GM23338 (cell line): ENCODE measurements around the gene ALDH6A1. TPM values are rescaled to one million over a fixed set of nuclear protein-coding genes. Genes with fewer than 3 reads are reported as not detected.

ENCODE experiments used
- ATAC-seq: fragments of 200-7000 bp; cut with Tn5 transposase; 3 replicates; pipeline ENCODE4 v1.9.1; 2020
- DNase-seq: peaks from one replicate; pipeline ENCODE4 v3.0.0-alpha.2; 2015; ENCODE audit warnings: low spot score
- H2AFZ ChIP-seq: fragments of 200-600 bp; sonication (generic); 2 replicates; pipeline ENCODE4 v1.8.0; 2016; ENCODE audit warnings: antibody characterized with exemption, mild to moderate bottlenecking, moderate library complexity
- H3F3A ChIP-seq: fragments of 200-600 bp; sonication (generic); replicated peaks from 2 replicates; pipeline ENCODE4 v1.8.0; 2017; ENCODE audit warnings: antibody characterized with exemption, mixed run types, low read depth
- H3K27ac ChIP-seq: fragments of 200-600 bp; sonication (generic); 2 replicates; pipeline ENCODE4 v1.6.1; 2016; ENCODE audit warnings: low read depth
- H3K27me3 ChIP-seq: fragments of 200-600 bp; sonication (generic); 2 replicates; pipeline ENCODE4 v1.8.0; 2016; ENCODE audit warnings: mild to moderate bottlenecking, mixed run types, moderate library complexity; ENCODE audit not compliant: insufficient read depth
- H3K36me3 ChIP-seq: fragments of 200-600 bp; sonication (generic); 2 replicates; pipeline ENCODE4 v1.8.0; 2016; ENCODE audit warnings: mild to moderate bottlenecking; ENCODE audit not compliant: insufficient read depth
- H3K4me1 ChIP-seq: fragments of 200-600 bp; sonication (generic); 2 replicates; pipeline ENCODE4 v1.8.0; 2016; ENCODE audit warnings: mild to moderate bottlenecking, moderate library complexity; ENCODE audit not compliant: insufficient read depth
- H3K4me2 ChIP-seq: fragments of 200-600 bp; sonication (generic); 2 replicates; pipeline ENCODE4 v1.7.1; 2017; ENCODE audit warnings: mixed run types
- H3K4me3 ChIP-seq: fragments of 200-600 bp; sonication (generic); 2 replicates; pipeline ENCODE4 v1.6.1; 2016; ENCODE audit warnings: mixed run types
- H3K79me2 ChIP-seq: fragments of 200-600 bp; sonication (generic); replicated peaks from 2 replicates; pipeline ENCODE4 v1.8.0; 2017; ENCODE audit warnings: mild to moderate bottlenecking; ENCODE audit not compliant: insufficient read depth
- H3K9me2 ChIP-seq: fragments of 200-600 bp; sonication (generic); 2 replicates; pipeline ENCODE4 v1.8.0; 2017; ENCODE audit not compliant: insufficient read depth
- H4K20me1 ChIP-seq: fragments of 200-600 bp; sonication (generic); replicated peaks from 2 replicates; pipeline ENCODE4 v1.8.0; 2017; ENCODE audit warnings: mild to moderate bottlenecking; ENCODE audit not compliant: insufficient read depth
- H3K27ac Mint-ChIP-seq: 2 replicates; pipeline ENCODE4 v1.8.0; 2020; ENCODE audit warnings: inconsistent platforms, mild to moderate bottlenecking, moderate library complexity, mixed read lengths
- H3K27me3 Mint-ChIP-seq: 3 replicates; pipeline ENCODE4 v1.8.0; 2022; ENCODE audit warnings: low read depth, mild to moderate bottlenecking, moderate library complexity, mixed read lengths, inconsistent platforms; ENCODE audit not compliant: insufficient read depth, poor library complexity
- H3K36me3 Mint-ChIP-seq: 3 replicates; pipeline ENCODE4 v1.8.0; 2021; ENCODE audit warnings: low read depth, mild to moderate bottlenecking, inconsistent platforms, moderate library complexity, mixed read lengths
- H3K4me1 Mint-ChIP-seq: 3 replicates; pipeline ENCODE4 v1.8.0; 2020; ENCODE audit warnings: mild to moderate bottlenecking, inconsistent platforms, mixed read lengths
- H3K4me3 Mint-ChIP-seq: 3 replicates; pipeline ENCODE4 v1.8.0; 2021; ENCODE audit warnings: moderate library complexity, mild to moderate bottlenecking, inconsistent platforms, mixed read lengths
- H3K9me3 Mint-ChIP-seq: 3 replicates; pipeline ENCODE4 v1.8.0; 2020; ENCODE audit warnings: moderate library complexity, mild to moderate bottlenecking, inconsistent platforms, mixed read lengths
- CREB1 ChIP-seq: fragments of 250-450 bp; sonication (Bioruptor Pico); IDR thresholded peaks from 2 replicates; pipeline ENCODE4 v1.5.0; 2020; ENCODE audit warnings: low read depth, mild to moderate bottlenecking, moderate library complexity
- CTCF ChIP-seq, 2 experiments: fragments of 200-600 bp in 1 of 2; sonication (generic) in 1 of 2; conservative IDR thresholded peaks; 2 replicates each; pipeline versions ENCODE4 v1.5.1 to v1.6.1; 2016 to 2017; ENCODE audit warnings: antibody characterized with exemption in 2 of 2, low read depth in 2 of 2, mild to moderate bottlenecking in 2 of 2, moderate library complexity in 1 of 2
- ETS1 ChIP-seq: IDR thresholded peaks from 2 replicates; pipeline ENCODE4 v1.6.1; 2016; ENCODE audit warnings: antibody characterized with exemption
- EZH2 ChIP-seq: fragments of 200-600 bp; sonication (generic); IDR thresholded peaks from one replicate; pipeline ENCODE4 v1.8.0; 2017; ENCODE audit warnings: antibody characterized with exemption, mild to moderate bottlenecking, low read depth; ENCODE audit not compliant: unreplicated experiment
- EZH2phosphoT487 ChIP-seq: fragments of 200-600 bp; sonication (generic); IDR thresholded peaks from one replicate; pipeline ENCODE4 v1.8.1; 2018; ENCODE audit warnings: antibody characterized with exemption; ENCODE audit not compliant: unreplicated experiment
- JUNB ChIP-seq: IDR thresholded peaks from one replicate; pipeline ENCODE4 v1.6.1; 2016; ENCODE audit warnings: antibody characterized with exemption; ENCODE audit not compliant: unreplicated experiment
- NANOG ChIP-seq: IDR thresholded peaks from 2 replicates; pipeline ENCODE4 v1.6.1; 2016; ENCODE audit warnings: antibody characterized with exemption, borderline replicate concordance
- POLR2AphosphoS5 ChIP-seq: IDR thresholded peaks from 2 replicates; pipeline ENCODE4 v1.6.1; 2016; ENCODE audit warnings: antibody characterized with exemption, low read depth
- STAT1 ChIP-seq: IDR thresholded peaks from one replicate; pipeline ENCODE4 v1.6.1; 2016; ENCODE audit warnings: antibody characterized with exemption; ENCODE audit not compliant: unreplicated experiment
- ZNF114 ChIP-seq: fragments of 250-450 bp; sonication (Bioruptor Pico); IDR thresholded peaks from 2 replicates; pipeline ENCODE4 v1.5.0; 2020; ENCODE audit warnings: mild to moderate bottlenecking, moderate library complexity
- ZNF331 ChIP-seq: fragments of 250-450 bp; sonication (Bioruptor Pico); IDR thresholded peaks from 2 replicates; pipeline ENCODE4 v1.5.0; 2020; ENCODE audit warnings: low read depth, mild to moderate bottlenecking, moderate library complexity
- polyA plus RNA-seq: library from polyadenylated mRNA; unstranded; fragments of >200 nt; fragmentation: Nextera tagmentation; extraction: Ambion mirVana; gene quantifications from 2 replicates; pipeline ENCODE4 v1.2.1, GENCODE V29; 2016
- total RNA-seq: library from RNA; depleted of rRNA; stranded (reverse); fragments of >200 nt; shearing (Covaris generic); gene quantifications from 2 replicates; pipeline ENCODE4 v1.2.3, GENCODE V29; 2014
- TF ChIP-seq, protein P1 (sequence below): IDR thresholded peaks from one replicate; pipeline ENCODE4 v1.6.1; 2018; ENCODE audit warnings: antibody characterized with exemption; ENCODE audit not compliant: unreplicated experiment
- TF ChIP-seq, protein P2 (sequence below): fragments of 250-450 bp; sonication (Bioruptor Pico); IDR thresholded peaks from 2 replicates; pipeline ENCODE4 v1.5.0; 2020; ENCODE audit warnings: mild to moderate bottlenecking, moderate library complexity

Gene ALDH6A1
- total and polyA plus RNA-seq, 2 experiments from 2014 or later = 16.1 to 28.0 TPM

DNA sequence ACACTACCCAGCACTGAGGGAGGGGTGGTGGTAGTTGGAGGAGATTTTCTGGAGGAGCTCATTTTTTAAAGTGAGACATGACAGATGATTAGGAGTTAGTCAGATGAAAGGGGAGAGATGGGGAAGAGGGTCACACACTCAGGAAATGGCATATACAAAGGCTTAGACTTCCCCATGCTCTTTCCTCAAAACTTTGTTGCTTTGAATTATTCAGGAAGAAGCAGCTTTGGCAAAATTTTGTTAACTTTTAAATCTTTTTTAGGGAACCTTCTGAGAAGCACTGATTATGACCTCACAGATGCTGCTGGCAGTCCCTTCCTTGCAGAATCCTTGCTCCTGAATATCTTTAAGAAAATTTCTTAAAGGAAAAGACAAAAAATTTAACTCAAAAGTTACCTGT lies 19.8 kb downstream of the ALDH6A1 start:
- Histone ChIP-seq H3K4me3 (no peak overlapping the region), H3K4me2 (no peak overlapping the region), H3F3A (no peaks in the 10 kb centered on the region), H3K9me2 (no peaks in the 10 kb centered on the region), H3K79me2 (no peaks in the 10 kb centered on the region), H4K20me1 (no peaks in the 10 kb centered on the region), H3K27me3 (no peaks in the 10 kb centered on the region), H3K27ac (no peak overlapping the region), H3K4me1 (no peaks in the 10 kb centered on the region), H2AFZ (no peak overlapping the region), H3K36me3 (0 out of 2 replicates have a peak, but pooled peaks cover 4% of the 10 kb centered on the region)
- Mint-ChIP-seq H3K27ac (no peak overlapping the region), H3K9me3 (no peaks in the 10 kb centered on the region), H3K36me3 (peaks cover 30% of the 10 kb centered on the region), H3K4me1 (no peaks in the 10 kb centered on the region), H3K4me3 (no peak overlapping the region), H3K27me3 (no peaks in the 10 kb centered on the region)
- no peak for DNase-seq
- ATAC-seq = no peak
- TF ChIP-seq CREB1 (CRISPR knock-in tag) (no peak), EZH2 (no peak), JUNB (no peak), ETS1 (no peak), CTCF (conservative IDR thresholded peaks at IDR 0.05; ENCODE audit: low read depth in 2 of 2) (no peak), EZH2phosphoT487 (no peak), ZNF114 (CRISPR knock-in tag) (no peak), STAT1 (no peak), ZNF331 (CRISPR knock-in tag) (no peak), POLR2AphosphoS5 (no peak), NANOG (no peak)
- TF ChIP-seq, protein P1, sequence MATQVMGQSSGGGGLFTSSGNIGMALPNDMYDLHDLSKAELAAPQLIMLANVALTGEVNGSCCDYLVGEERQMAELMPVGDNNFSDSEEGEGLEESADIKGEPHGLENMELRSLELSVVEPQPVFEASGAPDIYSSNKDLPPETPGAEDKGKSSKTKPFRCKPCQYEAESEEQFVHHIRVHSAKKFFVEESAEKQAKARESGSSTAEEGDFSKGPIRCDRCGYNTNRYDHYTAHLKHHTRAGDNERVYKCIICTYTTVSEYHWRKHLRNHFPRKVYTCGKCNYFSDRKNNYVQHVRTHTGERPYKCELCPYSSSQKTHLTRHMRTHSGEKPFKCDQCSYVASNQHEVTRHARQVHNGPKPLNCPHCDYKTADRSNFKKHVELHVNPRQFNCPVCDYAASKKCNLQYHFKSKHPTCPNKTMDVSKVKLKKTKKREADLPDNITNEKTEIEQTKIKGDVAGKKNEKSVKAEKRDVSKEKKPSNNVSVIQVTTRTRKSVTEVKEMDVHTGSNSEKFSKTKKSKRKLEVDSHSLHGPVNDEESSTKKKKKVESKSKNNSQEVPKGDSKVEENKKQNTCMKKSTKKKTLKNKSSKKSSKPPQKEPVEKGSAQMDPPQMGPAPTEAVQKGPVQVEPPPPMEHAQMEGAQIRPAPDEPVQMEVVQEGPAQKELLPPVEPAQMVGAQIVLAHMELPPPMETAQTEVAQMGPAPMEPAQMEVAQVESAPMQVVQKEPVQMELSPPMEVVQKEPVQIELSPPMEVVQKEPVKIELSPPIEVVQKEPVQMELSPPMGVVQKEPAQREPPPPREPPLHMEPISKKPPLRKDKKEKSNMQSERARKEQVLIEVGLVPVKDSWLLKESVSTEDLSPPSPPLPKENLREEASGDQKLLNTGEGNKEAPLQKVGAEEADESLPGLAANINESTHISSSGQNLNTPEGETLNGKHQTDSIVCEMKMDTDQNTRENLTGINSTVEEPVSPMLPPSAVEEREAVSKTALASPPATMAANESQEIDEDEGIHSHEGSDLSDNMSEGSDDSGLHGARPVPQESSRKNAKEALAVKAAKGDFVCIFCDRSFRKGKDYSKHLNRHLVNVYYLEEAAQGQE = no peak
- TF ChIP-seq, protein P2, sequence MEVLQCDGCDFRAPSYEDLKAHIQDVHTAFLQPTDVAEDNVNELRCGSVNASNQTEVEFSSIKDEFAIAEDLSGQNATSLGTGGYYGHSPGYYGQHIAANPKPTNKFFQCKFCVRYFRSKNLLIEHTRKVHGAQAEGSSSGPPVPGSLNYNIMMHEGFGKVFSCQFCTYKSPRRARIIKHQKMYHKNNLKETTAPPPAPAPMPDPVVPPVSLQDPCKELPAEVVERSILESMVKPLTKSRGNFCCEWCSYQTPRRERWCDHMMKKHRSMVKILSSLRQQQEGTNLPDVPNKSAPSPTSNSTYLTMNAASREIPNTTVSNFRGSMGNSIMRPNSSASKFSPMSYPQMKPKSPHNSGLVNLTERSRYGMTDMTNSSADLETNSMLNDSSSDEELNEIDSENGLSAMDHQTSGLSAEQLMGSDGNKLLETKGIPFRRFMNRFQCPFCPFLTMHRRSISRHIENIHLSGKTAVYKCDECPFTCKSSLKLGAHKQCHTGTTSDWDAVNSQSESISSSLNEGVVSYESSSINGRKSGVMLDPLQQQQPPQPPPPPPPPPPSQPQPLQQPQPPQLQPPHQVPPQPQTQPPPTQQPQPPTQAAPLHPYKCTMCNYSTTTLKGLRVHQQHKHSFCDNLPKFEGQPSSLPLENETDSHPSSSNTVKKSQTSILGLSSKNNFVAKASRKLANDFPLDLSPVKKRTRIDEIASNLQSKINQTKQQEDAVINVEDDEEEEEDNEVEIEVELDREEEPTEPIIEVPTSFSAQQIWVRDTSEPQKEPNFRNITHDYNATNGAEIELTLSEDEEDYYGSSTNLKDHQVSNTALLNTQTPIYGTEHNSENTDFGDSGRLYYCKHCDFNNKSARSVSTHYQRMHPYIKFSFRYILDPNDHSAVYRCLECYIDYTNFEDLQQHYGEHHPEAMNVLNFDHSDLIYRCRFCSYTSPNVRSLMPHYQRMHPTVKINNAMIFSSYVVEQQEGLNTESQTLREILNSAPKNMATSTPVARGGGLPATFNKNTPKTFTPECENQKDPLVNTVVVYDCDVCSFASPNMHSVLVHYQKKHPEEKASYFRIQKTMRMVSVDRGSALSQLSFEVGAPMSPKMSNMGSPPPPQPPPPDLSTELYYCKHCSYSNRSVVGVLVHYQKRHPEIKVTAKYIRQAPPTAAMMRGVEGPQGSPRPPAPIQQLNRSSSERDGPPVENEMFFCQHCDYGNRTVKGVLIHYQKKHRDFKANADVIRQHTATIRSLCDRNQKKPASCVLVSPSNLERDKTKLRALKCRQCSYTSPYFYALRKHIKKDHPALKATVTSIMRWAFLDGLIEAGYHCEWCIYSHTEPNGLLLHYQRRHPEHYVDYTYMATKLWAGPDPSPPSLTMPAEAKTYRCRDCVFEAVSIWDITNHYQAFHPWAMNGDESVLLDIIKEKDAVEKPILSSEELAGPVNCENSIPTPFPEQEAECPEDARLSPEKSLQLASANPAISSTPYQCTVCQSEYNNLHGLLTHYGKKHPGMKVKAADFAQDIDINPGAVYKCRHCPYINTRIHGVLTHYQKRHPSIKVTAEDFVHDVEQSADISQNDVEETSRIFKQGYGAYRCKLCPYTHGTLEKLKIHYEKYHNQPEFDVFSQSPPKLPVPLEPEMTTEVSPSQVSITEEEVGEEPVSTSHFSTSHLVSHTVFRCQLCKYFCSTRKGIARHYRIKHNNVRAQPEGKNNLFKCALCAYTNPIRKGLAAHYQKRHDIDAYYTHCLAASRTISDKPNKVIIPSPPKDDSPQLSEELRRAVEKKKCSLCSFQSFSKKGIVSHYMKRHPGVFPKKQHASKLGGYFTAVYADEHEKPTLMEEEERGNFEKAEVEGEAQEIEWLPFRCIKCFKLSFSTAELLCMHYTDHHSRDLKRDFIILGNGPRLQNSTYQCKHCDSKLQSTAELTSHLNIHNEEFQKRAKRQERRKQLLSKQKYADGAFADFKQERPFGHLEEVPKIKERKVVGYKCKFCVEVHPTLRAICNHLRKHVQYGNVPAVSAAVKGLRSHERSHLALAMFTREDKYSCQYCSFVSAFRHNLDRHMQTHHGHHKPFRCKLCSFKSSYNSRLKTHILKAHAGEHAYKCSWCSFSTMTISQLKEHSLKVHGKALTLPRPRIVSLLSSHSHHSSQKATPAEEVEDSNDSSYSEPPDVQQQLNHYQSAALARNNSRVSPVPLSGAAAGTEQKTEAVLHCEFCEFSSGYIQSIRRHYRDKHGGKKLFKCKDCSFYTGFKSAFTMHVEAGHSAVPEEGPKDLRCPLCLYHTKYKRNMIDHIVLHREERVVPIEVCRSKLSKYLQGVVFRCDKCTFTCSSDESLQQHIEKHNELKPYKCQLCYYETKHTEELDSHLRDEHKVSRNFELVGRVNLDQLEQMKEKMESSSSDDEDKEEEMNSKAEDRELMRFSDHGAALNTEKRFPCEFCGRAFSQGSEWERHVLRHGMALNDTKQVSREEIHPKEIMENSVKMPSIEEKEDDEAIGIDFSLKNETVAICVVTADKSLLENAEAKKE (CRISPR knock-in tag) = no peak
